ENCODE results near the gene IMP3. TPM values are rescaled to one million over a fixed set of nuclear protein-coding genes. Genes with fewer than 3 reads are reported as not detected.

IMP3 gene
- polyA plus RNA-seq, 1 of the 3 experiments (the other 2 are of a cell fraction) = 56.2 TPM

DNA sequence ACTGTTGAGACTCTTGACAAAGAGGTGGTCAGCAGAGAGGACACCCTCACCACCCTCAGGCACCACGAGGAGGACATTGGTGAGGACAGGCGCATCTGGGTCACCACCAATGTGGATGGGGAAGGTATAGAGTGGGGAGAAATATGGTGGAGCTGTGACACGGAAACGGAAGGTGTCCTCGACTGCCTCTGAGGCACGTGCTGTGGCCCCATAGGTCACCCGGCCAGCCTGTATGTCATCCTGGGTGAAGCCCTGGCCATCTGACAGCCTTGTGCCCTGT lies 48.2 kb upstream of the IMP3 start:
- H3K9ac ChIP-seq = no peak overlapping the region
- WGBS (ENCODE audit: low lambda C conversion rate) = 93% methylated on average over 5 of the region's 7 CpGs
- no peaks in the 10 kb centered on the region for H3K9me2 ChIP-seq
- no peak overlapping the region for H3K27ac ChIP-seq (ENCODE audit: low read depth in 2 of 2, low read length in 1 of 2)
- H3K79me2 ChIP-seq (ENCODE audit: insufficient read depth) = no peaks in the 10 kb centered on the region
- POLR2A ChIA-PET = no interaction called here
- H3K4me1 ChIP-seq (ENCODE audit: control insufficient read depth in 1 of 2, insufficient read depth in 2 of 2, low read depth in 1 of 2, low read length in 1 of 2) = peaks cover 1 to 7% of the 10 kb centered on the region in 2 experiments; a peak in 3 of 4 replicates
- TF ChIP-seq, protein P1, sequence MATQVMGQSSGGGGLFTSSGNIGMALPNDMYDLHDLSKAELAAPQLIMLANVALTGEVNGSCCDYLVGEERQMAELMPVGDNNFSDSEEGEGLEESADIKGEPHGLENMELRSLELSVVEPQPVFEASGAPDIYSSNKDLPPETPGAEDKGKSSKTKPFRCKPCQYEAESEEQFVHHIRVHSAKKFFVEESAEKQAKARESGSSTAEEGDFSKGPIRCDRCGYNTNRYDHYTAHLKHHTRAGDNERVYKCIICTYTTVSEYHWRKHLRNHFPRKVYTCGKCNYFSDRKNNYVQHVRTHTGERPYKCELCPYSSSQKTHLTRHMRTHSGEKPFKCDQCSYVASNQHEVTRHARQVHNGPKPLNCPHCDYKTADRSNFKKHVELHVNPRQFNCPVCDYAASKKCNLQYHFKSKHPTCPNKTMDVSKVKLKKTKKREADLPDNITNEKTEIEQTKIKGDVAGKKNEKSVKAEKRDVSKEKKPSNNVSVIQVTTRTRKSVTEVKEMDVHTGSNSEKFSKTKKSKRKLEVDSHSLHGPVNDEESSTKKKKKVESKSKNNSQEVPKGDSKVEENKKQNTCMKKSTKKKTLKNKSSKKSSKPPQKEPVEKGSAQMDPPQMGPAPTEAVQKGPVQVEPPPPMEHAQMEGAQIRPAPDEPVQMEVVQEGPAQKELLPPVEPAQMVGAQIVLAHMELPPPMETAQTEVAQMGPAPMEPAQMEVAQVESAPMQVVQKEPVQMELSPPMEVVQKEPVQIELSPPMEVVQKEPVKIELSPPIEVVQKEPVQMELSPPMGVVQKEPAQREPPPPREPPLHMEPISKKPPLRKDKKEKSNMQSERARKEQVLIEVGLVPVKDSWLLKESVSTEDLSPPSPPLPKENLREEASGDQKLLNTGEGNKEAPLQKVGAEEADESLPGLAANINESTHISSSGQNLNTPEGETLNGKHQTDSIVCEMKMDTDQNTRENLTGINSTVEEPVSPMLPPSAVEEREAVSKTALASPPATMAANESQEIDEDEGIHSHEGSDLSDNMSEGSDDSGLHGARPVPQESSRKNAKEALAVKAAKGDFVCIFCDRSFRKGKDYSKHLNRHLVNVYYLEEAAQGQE (IDR thresholded peaks at IDR 0.05; ENCODE audit: low read depth, low read length) = no peak
- TF ChIP-seq, protein P2, sequence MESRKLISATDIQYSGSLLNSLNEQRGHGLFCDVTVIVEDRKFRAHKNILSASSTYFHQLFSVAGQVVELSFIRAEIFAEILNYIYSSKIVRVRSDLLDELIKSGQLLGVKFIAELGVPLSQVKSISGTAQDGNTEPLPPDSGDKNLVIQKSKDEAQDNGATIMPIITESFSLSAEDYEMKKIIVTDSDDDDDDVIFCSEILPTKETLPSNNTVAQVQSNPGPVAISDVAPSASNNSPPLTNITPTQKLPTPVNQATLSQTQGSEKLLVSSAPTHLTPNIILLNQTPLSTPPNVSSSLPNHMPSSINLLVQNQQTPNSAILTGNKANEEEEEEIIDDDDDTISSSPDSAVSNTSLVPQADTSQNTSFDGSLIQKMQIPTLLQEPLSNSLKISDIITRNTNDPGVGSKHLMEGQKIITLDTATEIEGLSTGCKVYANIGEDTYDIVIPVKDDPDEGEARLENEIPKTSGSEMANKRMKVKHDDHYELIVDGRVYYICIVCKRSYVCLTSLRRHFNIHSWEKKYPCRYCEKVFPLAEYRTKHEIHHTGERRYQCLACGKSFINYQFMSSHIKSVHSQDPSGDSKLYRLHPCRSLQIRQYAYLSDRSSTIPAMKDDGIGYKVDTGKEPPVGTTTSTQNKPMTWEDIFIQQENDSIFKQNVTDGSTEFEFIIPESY (IDR thresholded peaks at IDR 0.05; ENCODE audit: borderline replicate concordance, low read depth) = no peak
- no peak overlapping the region for H3K4me2 ChIP-seq
- H3K9me3 ChIP-seq = no peaks in the 10 kb centered on the region
- H4K20me1 ChIP-seq (ENCODE audit: insufficient read depth) = no peaks in the 10 kb centered on the region
- no peak overlapping the region for H2AFZ ChIP-seq (ENCODE audit: low read depth)
- H3K36me3 ChIP-seq (replicated peaks in 1 of 2; ENCODE audit: control insufficient read depth in 1 of 2, insufficient read depth in 2 of 2, low read length in 1 of 2) = no peaks in the 10 kb centered on the region
- DNase-seq = no peak
- H3K27me3 ChIP-seq (ENCODE audit: insufficient read depth) = no peaks in the 10 kb centered on the region
- no peak overlapping the region for H3K4me3 ChIP-seq (ENCODE audit: low read depth in 2 of 2, low read length in 1 of 2)
- H3F3A ChIP-seq (replicated peaks; ENCODE audit: insufficient read depth) = peaks cover under 1% of the 10 kb centered on the region
- CTCF ChIA-PET = interaction anchor here (1.2 kb wide), 1 partner anchor 114 kb away, joined by 4 read pairs; no protein-coding TSS in a partner anchor

DNA sequence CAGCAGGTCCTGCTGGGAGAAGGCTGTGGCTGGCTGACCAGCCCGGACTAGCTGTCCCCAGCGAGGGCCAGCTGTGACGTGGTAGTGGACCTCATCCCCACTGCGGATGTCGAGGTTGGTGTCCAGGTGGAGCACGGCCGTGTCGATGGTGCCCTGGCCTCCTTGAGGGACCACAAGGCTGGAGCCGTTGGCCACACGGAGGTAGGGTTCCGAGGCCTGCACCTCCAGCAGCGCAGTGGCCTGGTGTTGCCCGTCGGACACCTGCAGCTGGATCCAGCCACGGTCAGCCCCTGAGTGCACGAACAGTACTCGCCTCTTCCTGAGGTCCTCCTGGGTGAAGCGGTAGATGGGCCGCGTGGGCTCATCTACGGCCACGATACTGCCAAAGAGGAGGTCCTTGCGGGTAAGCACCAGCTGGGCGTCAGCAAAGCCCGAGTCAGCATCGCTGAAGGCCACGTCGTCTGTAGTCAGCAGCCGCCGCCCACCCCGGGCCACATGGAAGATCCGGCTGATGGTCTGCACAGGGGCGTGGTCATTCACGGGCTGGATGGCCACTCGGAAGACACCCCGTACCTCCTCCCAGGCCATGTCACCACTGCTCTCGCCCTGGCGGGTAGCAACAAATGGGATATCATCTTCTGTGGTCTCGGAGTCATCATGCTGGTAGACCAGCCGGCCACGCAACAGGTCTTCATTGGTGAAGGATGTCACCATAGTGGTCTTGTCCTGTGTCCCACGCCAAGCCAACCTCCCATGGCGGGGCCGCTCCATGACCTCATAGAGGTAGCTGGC lies 47.7 kb upstream of the IMP3 start:
- H3K79me2 ChIP-seq (ENCODE audit: insufficient read depth) = no peaks in the 10 kb centered on the region
- no peak for DNase-seq
- 90% methylated on average over 28 of the region's 44 CpGs for WGBS (ENCODE audit: low lambda C conversion rate)
- H3K4me2 ChIP-seq = no peak overlapping the region
- H2AFZ ChIP-seq (ENCODE audit: low read depth) = no peak overlapping the region
- no peak overlapping the region for H3K27ac ChIP-seq (ENCODE audit: low read depth in 2 of 2, low read length in 1 of 2)
- TF ChIP-seq, protein P3, sequence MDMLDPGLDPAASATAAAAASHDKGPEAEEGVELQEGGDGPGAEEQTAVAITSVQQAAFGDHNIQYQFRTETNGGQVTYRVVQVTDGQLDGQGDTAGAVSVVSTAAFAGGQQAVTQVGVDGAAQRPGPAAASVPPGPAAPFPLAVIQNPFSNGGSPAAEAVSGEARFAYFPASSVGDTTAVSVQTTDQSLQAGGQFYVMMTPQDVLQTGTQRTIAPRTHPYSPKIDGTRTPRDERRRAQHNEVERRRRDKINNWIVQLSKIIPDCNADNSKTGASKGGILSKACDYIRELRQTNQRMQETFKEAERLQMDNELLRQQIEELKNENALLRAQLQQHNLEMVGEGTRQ (IDR thresholded peaks at IDR 0.05; ENCODE audit: borderline replicate concordance, low read depth, low read length) = no peak
- TF ChIP-seq SMC3 (IDR thresholded peaks at IDR 0.05; ENCODE audit: low read depth, low read length) = no peak
- no peaks in the 10 kb centered on the region for H3K9me3 ChIP-seq
- H3K9ac ChIP-seq = no peak overlapping the region
- ChIA-PET CTCF (interaction anchor here (1.2 to 9.0 kb wide), 3 partner anchors 12 to 114 kb away, joined by 3 to 77 read pairs (median 4); no protein-coding TSS in a partner anchor), POLR2A (no interaction called here)
- no peaks in the 10 kb centered on the region for H3K27me3 ChIP-seq (ENCODE audit: insufficient read depth)
- no peaks in the 10 kb centered on the region for H3K9me2 ChIP-seq
- no peaks in the 10 kb centered on the region for H3F3A ChIP-seq (replicated peaks; ENCODE audit: insufficient read depth)
- peaks cover 0 to 6% of the 10 kb centered on the region in 2 experiments; a peak in 1 of 4 replicates for H3K4me1 ChIP-seq (ENCODE audit: control insufficient read depth in 1 of 2, insufficient read depth in 2 of 2, low read depth in 1 of 2, low read length in 1 of 2)
- H4K20me1 ChIP-seq (ENCODE audit: insufficient read depth) = no peaks in the 10 kb centered on the region
- no peak overlapping the region for H3K4me3 ChIP-seq (ENCODE audit: low read depth in 2 of 2, low read length in 1 of 2)
- H3K36me3 ChIP-seq (replicated peaks in 1 of 2; ENCODE audit: control insufficient read depth in 1 of 2, insufficient read depth in 2 of 2, low read length in 1 of 2) = no peaks in the 10 kb centered on the region

All from SK-N-SH (cell line).